ENCODE measurements around the gene ATP8A2.

- TF ChIP-seq SUZ12 (IDR thresholded peaks at IDR 0.05; ENCODE audit: extremely low read depth, insufficient read depth, insufficient read length) (no peak), YY1 (IDR thresholded peaks at IDR 0.05; ENCODE audit: insufficient read depth, insufficient read length) (no peak)
These were observed 122.3 kb downstream of the ATP8A2 start for GRCh38 chr13:25493931-25494640.

All from NT2/D1 (cell line).